HepG2 (cell line): ENCODE data around the gene PMEL. TPM values are rescaled to one million over a fixed set of nuclear protein-coding genes. Genes with fewer than 3 reads are reported as not detected.

Experiments used
- BCL6 ChIP-seq: IDR thresholded peaks from 2 replicates; pipeline ENCODE4 v1.6.1; 2016; ENCODE audit warnings: missing genetic modification reagents, missing compliant biosample characterization
- GFI1 ChIP-seq: sonication (generic); formaldehyde crosslinking; IDR thresholded peaks from 2 replicates; pipeline ENCODE4 v1.5.0; 2020; ENCODE audit warnings: missing genetic modification reagents, mild to moderate bottlenecking, borderline replicate concordance
- GMEB1 ChIP-seq: sonication (generic); formaldehyde crosslinking; IDR thresholded peaks from 2 replicates; pipeline ENCODE4 v1.5.1; 2020; ENCODE audit warnings: missing genetic modification reagents, mild to moderate bottlenecking, borderline replicate concordance
- HES4 ChIP-seq: sonication (generic); formaldehyde crosslinking; IDR thresholded peaks from 2 replicates; pipeline ENCODE4 v1.9.0; 2021; ENCODE audit warnings: mild to moderate bottlenecking, missing genetic modification reagents, borderline replicate concordance
- MBD4 ChIP-seq: IDR thresholded peaks from 2 replicates; pipeline ENCODE4 v1.6.1; 2012; ENCODE audit warnings: low read length, inconsistent platforms, borderline replicate concordance
- NR2F2 ChIP-seq: IDR thresholded peaks from 2 replicates; pipeline ENCODE4 v1.6.1; 2012; ENCODE audit warnings: low read depth, inconsistent platforms, borderline replicate concordance
- PBX2 ChIP-seq: IDR thresholded peaks from 2 replicates; pipeline ENCODE4 v1.6.1; 2016; ENCODE audit warnings: control low read depth
- SP2 ChIP-seq: sonication (generic); formaldehyde crosslinking; IDR thresholded peaks from 2 replicates; pipeline ENCODE4 v1.5.1; 2020; ENCODE audit warnings: mild to moderate bottlenecking, missing genetic modification reagents
- TFAP4 ChIP-seq: sonication (generic); IDR thresholded peaks from 2 replicates; pipeline ENCODE4 v1.6.1; 2016; ENCODE audit warnings: low read depth, borderline replicate concordance
- THAP9 ChIP-seq: sonication (generic); formaldehyde crosslinking; IDR thresholded peaks from 2 replicates; pipeline ENCODE4; 2020; ENCODE audit warnings: missing genetic modification reagents, mild to moderate bottlenecking, borderline replicate concordance
- TRIM22 ChIP-seq: fragments of 450-650 bp; IDR thresholded peaks from 2 replicates; pipeline ENCODE4 v1.6.1; 2017
- ZBTB7B ChIP-seq: sonication (generic); formaldehyde crosslinking; IDR thresholded peaks from 2 replicates; pipeline ENCODE4 v1.4.0; 2020; ENCODE audit warnings: missing genetic modification reagents
- ZFY ChIP-seq: sonication (generic); formaldehyde crosslinking; IDR thresholded peaks from 2 replicates; pipeline ENCODE4 v1.4.0; 2020; ENCODE audit warnings: missing genetic modification reagents
- ZNF34 ChIP-seq: sonication (generic); formaldehyde crosslinking; IDR thresholded peaks from 2 replicates; pipeline ENCODE4 v1.4.0; 2020; ENCODE audit warnings: mild to moderate bottlenecking, missing genetic modification reagents, borderline replicate concordance
- ZNF383 ChIP-seq: sonication (generic); formaldehyde crosslinking; IDR thresholded peaks from 2 replicates; pipeline ENCODE4 v1.4.0; 2020; ENCODE audit warnings: missing genetic modification reagents, mild to moderate bottlenecking, borderline replicate concordance
- ZNF574 ChIP-seq: sonication (generic); formaldehyde crosslinking; IDR thresholded peaks from 2 replicates; pipeline ENCODE4 v1.4.0; 2020; ENCODE audit warnings: missing genetic modification reagents
- polyA plus RNA-seq, 8 experiments: library from polyadenylated mRNA; depleted of rRNA in 3 of 8; stranded (reverse) in 7 of 8; unstranded in 1 of 8; fragments of >200 nt; fragmentation: Illumina TruSeq in 4 of 8; extraction: Trizol in 4 of 8; gene quantifications; 2 replicates each; pipeline versions ENCODE4 v1.2.1 to v1.2.3, GENCODE V29; 2011 to 2016; ENCODE audit warnings: low read depth in 4 of 8, missing spikeins in 1 of 8, mixed read lengths in 1 of 8; ENCODE audit not compliant: insufficient read depth in 1 of 8
- total RNA-seq, 5 experiments: library from RNA; depleted of rRNA; stranded (reverse); fragments of >200 nt; fragmentation: Illumina TruSeq; extraction: Trizol; gene quantifications; 2 replicates each; pipeline ENCODE4 v1.2.3, GENCODE V29; 2016; ENCODE audit warnings: low read depth in 1 of 5

The PMEL gene
- total and polyA plus RNA-seq, 2 of the 13 experiments (the other 11 are each of a cell fraction or from before 2014, with no cell fraction given): 0.49 to 3.3 TPM

GRCh38 chr12:55996715-55997534 lies 31.1 kb upstream of the PMEL start, which contains the start of gene SUOX (continued):
- TF ChIP-seq MBD4: no peak
- TF ChIP-seq ZNF34 (CRISPR knock-in tag): 0 out of 2 replicates have a peak, but pooled peaks have one; percentile 44
- peak; percentile 91 for TF ChIP-seq BCL6 (CRISPR knock-in tag)
- peak; percentile 33; the same call in 1 of the 2 replicates for TF ChIP-seq ZFY (CRISPR knock-in tag)
- 0 out of 2 replicates have a peak, but pooled peaks have one; percentile 11 for TF ChIP-seq NR2F2
- no peak; the same call in 1 of the 2 replicates for TF ChIP-seq ZNF383 (CRISPR knock-in tag)
- peak; percentile 27; the same call in 1 of the 2 replicates for TF ChIP-seq ZNF574 (CRISPR knock-in tag)
- TF ChIP-seq SP2: peak; percentile 86
- TF ChIP-seq TRIM22: no peak
- 0 out of 2 replicates have a peak, but pooled peaks have one; percentile 17 for TF ChIP-seq GFI1 (CRISPR knock-in tag)
- no peak for TF ChIP-seq THAP9
- TF ChIP-seq PBX2: peak; percentile 88
- peak; percentile 41; the same call in 1 of the 2 replicates for TF ChIP-seq ZBTB7B
- TF ChIP-seq GMEB1 (CRISPR knock-in tag): peak; percentile 61; the same call in 1 of the 2 replicates
- no peak for TF ChIP-seq HES4 (CRISPR knock-in tag)
- TF ChIP-seq TFAP4: peak; percentile 33; the same call in 1 of the 2 replicates
